Measurements from ENCODE around the gene NFE2L2. TPM values are rescaled to one million over a fixed set of nuclear protein-coding genes. Genes with fewer than 3 reads are reported as not detected.

NFE2L2 gene
- total and polyA plus RNA-seq, 9 of the 15 experiments (the other 6 are each of a cell fraction or from before 2014, with no cell fraction given) = 29.3 to 120 (median 59.3) TPM

- no peak for TF ChIP-seq PRDM10 (IDR thresholded peaks at IDR 0.05; ENCODE audit: partially characterized antibody)
- TF ChIP-seq E2F5 (CRISPR knock-in tag; IDR thresholded peaks at IDR 0.05) = no peak
- TF ChIP-seq TRIM25 (IDR thresholded peaks at IDR 0.05; ENCODE audit: borderline replicate concordance) = no peak
- no peak for TF ChIP-seq ZNF134 (CRISPR knock-in tag; conservative IDR thresholded peaks at IDR 0.05)
- no peak for TF ChIP-seq NCOA6 (IDR thresholded peaks at IDR 0.05)
- peak; percentile 69; the same call in 1 of the 2 replicates for TF ChIP-seq MGA (IDR thresholded peaks at IDR 0.05)
- TF ChIP-seq KAT8 (IDR thresholded peaks at IDR 0.05; ENCODE audit: low read depth) = no peak
Observed at GRCh38 chr2:177242121-177242987, 22.2 kb downstream of the NFE2L2 start (continued).

All from K562 (cell line).